22Rv1 (cell line): ENCODE measurements around the gene BCKDHA.

Experiments used
- CTCF ChIP-seq: fragments of 450-650 bp; IDR thresholded peaks from 2 replicates; pipeline ENCODE4 v1.5.1; 2017; ENCODE audit warnings: mild to moderate bottlenecking
- ZFX ChIP-seq: fragments of 450-650 bp; IDR thresholded peaks from 2 replicates; pipeline ENCODE4 v1.6.1; 2017; ENCODE audit warnings: antibody characterized with exemption, borderline replicate concordance

- no peak for TF ChIP-seq CTCF
- no peak for TF ChIP-seq ZFX
Observed at GRCh38 chr19:41402010-41402409, 4.4 kb downstream of the BCKDHA start.
